DOHH2 (cell line): ENCODE data around the gene ROR2.

Experiments used
- H3F3A ChIP-seq: fragments of 200-600 bp; sonication (generic), shearing (Covaris generic); 2 replicates; pipeline ENCODE4 v1.6.0; 2016; ENCODE audit warnings: antibody characterized with exemption, mild to moderate bottlenecking; ENCODE audit not compliant: control insufficient read depth, insufficient read depth
- H3K27ac ChIP-seq: fragments of 200-600 bp; sonication (generic); 2 replicates; pipeline ENCODE4 v1.5.1; 2014; ENCODE audit warnings: low read depth, mild to moderate bottlenecking, low read length, moderate library complexity
- H3K27me3 ChIP-seq: fragments of 200-600 bp; sonication (generic); 2 replicates; pipeline ENCODE4 v1.6.1; 2014; ENCODE audit warnings: mild to moderate bottlenecking, low read length, mixed read lengths; ENCODE audit not compliant: control insufficient read depth
- H3K36me3 ChIP-seq: fragments of 200-600 bp; sonication (generic); 2 replicates; pipeline ENCODE4 v1.6.1; 2014; ENCODE audit warnings: mild to moderate bottlenecking, low read length, moderate library complexity, mixed read lengths; ENCODE audit not compliant: control insufficient read depth
- H3K4me1 ChIP-seq: fragments of 200-600 bp; sonication (generic); 2 replicates; pipeline ENCODE4 v1.6.1; 2014; ENCODE audit warnings: mild to moderate bottlenecking, low read length, mixed read lengths; ENCODE audit not compliant: control insufficient read depth
- H3K4me2 ChIP-seq: fragments of 200-600 bp; sonication (generic); 2 replicates; pipeline ENCODE4 v1.6.0; 2014; ENCODE audit warnings: mild to moderate bottlenecking, low read length, moderate library complexity
- H3K4me3 ChIP-seq: fragments of 200-600 bp; sonication (generic); 2 replicates; pipeline ENCODE4 v1.5.1; 2014; ENCODE audit warnings: mild to moderate bottlenecking, low read length, mixed read lengths
- H3K79me2 ChIP-seq: fragments of 200-600 bp; sonication (generic); 2 replicates; pipeline ENCODE4 v1.6.1; 2014; ENCODE audit warnings: mild to moderate bottlenecking, low read length, mixed read lengths; ENCODE audit not compliant: control insufficient read depth
- H3K9me2 ChIP-seq: fragments of 200-600 bp; sonication (generic); replicated peaks from 2 replicates; pipeline ENCODE4 v1.6.1; 2014; ENCODE audit warnings: mild to moderate bottlenecking, low read length, mixed read lengths; ENCODE audit not compliant: control insufficient read depth
- H3K9me3 ChIP-seq: fragments of 200-600 bp; sonication (generic); 2 replicates; pipeline ENCODE4 v1.6.1; 2014; ENCODE audit warnings: antibody characterized with exemption, low read length, mixed read lengths; ENCODE audit not compliant: control insufficient read depth, insufficient read depth
- H4K20me1 ChIP-seq: fragments of 200-600 bp; sonication (generic); 2 replicates; pipeline ENCODE4 v1.6.0; 2014; ENCODE audit warnings: low read depth, mild to moderate bottlenecking, antibody characterized with exemption, low read length, moderate library complexity; ENCODE audit not compliant: control insufficient read depth, insufficient read depth
- EZH2phosphoT487 ChIP-seq: fragments of 200-600 bp; sonication (generic); IDR thresholded peaks from 2 replicates; pipeline ENCODE4 v1.6.1; 2017; ENCODE audit warnings: borderline replicate concordance, mild to moderate bottlenecking, antibody characterized with exemption, low read length, moderate library complexity, mixed read lengths
- TF ChIP-seq, protein P1 (sequence below): fragments of 200-600 bp; sonication (generic); IDR thresholded peaks from one replicate; pipeline ENCODE4 v1.5.1; 2014; ENCODE audit warnings: antibody characterized with exemption, mild to moderate bottlenecking, low read depth, low read length; ENCODE audit not compliant: poor library complexity, severe bottlenecking

The ROR2 gene

DNA sequence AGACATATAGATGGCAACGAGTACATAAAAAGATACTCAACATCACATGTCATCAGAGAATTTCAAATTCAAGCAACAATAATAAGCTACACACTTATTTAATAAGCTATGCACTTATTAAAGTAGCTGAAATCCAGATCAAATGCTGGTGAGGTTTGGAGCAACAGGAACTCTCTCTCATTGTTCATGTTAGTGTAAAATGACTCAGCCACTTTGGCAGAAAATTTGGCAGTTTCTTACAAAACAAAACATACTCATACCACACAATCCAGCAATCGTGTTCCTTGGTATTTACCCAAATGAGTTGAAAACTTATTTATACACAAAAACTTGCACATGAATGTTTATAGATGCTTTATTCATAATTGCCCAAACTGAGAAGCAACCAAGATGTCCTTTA lies 394.9 kb downstream of the ROR2 start:
- no peaks in the 10 kb centered on the region for H4K20me1 ChIP-seq
- no peak overlapping the region for H3K4me2 ChIP-seq
- H3K27ac ChIP-seq, result no peak overlapping the region
- no peaks in the 10 kb centered on the region for H3K27me3 ChIP-seq
- no peaks in the 10 kb centered on the region for H3K4me1 ChIP-seq
- no peak overlapping the region for H3K4me3 ChIP-seq
- H3K79me2 ChIP-seq, result no peaks in the 10 kb centered on the region
- no peaks in the 10 kb centered on the region for H3F3A ChIP-seq
- TF ChIP-seq, protein P1, sequence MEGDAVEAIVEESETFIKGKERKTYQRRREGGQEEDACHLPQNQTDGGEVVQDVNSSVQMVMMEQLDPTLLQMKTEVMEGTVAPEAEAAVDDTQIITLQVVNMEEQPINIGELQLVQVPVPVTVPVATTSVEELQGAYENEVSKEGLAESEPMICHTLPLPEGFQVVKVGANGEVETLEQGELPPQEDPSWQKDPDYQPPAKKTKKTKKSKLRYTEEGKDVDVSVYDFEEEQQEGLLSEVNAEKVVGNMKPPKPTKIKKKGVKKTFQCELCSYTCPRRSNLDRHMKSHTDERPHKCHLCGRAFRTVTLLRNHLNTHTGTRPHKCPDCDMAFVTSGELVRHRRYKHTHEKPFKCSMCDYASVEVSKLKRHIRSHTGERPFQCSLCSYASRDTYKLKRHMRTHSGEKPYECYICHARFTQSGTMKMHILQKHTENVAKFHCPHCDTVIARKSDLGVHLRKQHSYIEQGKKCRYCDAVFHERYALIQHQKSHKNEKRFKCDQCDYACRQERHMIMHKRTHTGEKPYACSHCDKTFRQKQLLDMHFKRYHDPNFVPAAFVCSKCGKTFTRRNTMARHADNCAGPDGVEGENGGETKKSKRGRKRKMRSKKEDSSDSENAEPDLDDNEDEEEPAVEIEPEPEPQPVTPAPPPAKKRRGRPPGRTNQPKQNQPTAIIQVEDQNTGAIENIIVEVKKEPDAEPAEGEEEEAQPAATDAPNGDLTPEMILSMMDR, result no peak
- no peak for TF ChIP-seq EZH2phosphoT487
- no peaks in the 10 kb centered on the region for H3K9me2 ChIP-seq
- no peaks in the 10 kb centered on the region for H3K9me3 ChIP-seq
- H3K36me3 ChIP-seq, result no peaks in the 10 kb centered on the region

DNA sequence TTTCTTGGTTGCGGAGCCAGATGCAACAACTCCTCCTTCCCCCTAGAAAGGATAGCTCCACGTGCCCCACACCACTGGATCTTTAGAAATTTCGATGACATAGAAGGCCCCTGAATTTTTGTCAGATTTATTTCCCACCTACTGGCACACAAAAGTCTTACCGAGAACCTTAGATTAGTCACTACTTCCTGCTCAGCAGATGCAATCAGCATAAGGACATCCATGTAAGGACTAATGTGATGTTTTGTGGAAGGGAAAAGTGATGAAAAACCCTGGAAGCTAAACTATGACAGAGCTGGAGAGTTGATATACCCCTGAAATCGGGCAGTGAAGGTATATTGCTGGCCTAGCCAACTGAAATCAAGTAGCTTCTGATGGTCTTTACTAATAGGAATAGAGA lies 400.9 kb downstream of the ROR2 start:
- TF ChIP-seq EZH2phosphoT487, result no peak
- TF ChIP-seq, protein P1, result no peak
- Histone ChIP-seq H3F3A (no peaks in the 10 kb centered on the region), H3K4me2 (no peak overlapping the region), H3K9me3 (no peaks in the 10 kb centered on the region), H3K79me2 (no peaks in the 10 kb centered on the region), H3K27ac (no peak overlapping the region), H3K27me3 (no peaks in the 10 kb centered on the region), H3K36me3 (no peaks in the 10 kb centered on the region), H3K9me2 (no peaks in the 10 kb centered on the region), H4K20me1 (no peaks in the 10 kb centered on the region), H3K4me3 (no peak overlapping the region), H3K4me1 (no peaks in the 10 kb centered on the region)

DNA sequence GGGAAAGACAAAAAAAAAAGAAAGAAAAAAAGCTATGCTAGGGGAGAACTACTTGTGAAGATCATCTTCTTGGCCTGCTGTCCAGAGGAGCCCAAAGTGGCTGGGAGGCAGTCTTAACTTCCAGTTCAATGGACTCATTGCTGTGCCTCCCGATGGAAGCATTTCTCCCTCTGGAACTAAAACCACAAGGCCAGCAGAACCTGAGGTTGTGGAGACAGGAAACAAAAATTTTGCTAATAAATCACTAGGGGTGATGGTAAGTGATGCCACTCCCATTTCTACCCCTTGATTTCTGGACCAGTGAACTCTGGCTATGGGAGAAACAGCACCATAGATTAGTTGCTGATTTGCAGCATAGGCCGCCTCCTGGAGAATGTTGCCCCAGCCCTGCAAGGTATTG lies 402.9 kb downstream of the ROR2 start:
- Histone ChIP-seq H3K4me3 (no peak overlapping the region), H3K36me3 (no peaks in the 10 kb centered on the region), H3K79me2 (no peaks in the 10 kb centered on the region), H3K9me2 (no peaks in the 10 kb centered on the region), H3K4me1 (no peaks in the 10 kb centered on the region), H3K4me2 (no peak overlapping the region), H3F3A (no peaks in the 10 kb centered on the region), H3K27me3 (no peaks in the 10 kb centered on the region), H3K27ac (no peak overlapping the region), H3K9me3 (no peaks in the 10 kb centered on the region), H4K20me1 (no peaks in the 10 kb centered on the region)
- TF ChIP-seq EZH2phosphoT487, result no peak
- TF ChIP-seq, protein P1, result no peak

DNA sequence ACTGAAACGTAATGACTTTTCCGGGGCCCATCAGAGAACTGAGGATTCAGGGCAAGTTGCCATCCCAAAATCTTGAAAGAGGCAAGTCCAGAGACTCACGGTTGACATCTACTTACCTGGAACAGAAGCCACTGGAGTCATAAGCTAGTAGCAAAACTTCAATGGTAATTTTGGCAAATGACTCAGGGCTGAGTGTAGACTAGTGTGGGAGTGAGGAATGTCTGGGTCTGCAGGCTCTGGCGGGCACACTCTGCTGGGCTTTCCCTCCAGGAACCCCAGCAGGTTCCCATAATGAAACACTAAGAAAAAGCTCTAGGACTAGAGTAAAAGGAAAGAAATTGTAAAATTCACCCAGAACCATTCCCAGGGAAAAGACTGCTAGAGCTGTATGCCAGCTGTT lies 403.5 kb downstream of the ROR2 start:
- H3K4me3 ChIP-seq, result no peak overlapping the region
- no peaks in the 10 kb centered on the region for H3K36me3 ChIP-seq
- no peaks in the 10 kb centered on the region for H3K79me2 ChIP-seq
- no peaks in the 10 kb centered on the region for H3K27me3 ChIP-seq
- no peaks in the 10 kb centered on the region for H4K20me1 ChIP-seq
- no peak overlapping the region for H3K4me2 ChIP-seq
- TF ChIP-seq, protein P1, result no peak
- TF ChIP-seq EZH2phosphoT487, result no peak
- no peak overlapping the region for H3K27ac ChIP-seq
- H3K9me3 ChIP-seq, result no peaks in the 10 kb centered on the region
- H3K4me1 ChIP-seq, result no peaks in the 10 kb centered on the region
- H3K9me2 ChIP-seq, result no peaks in the 10 kb centered on the region
- H3F3A ChIP-seq, result no peaks in the 10 kb centered on the region
